ENCODE measurements around the gene TSPAN14. TPM values are rescaled to one million over a fixed set of nuclear protein-coding genes. Genes with fewer than 3 reads are reported as not detected.

The TSPAN14 gene
- total RNA-seq, 2 experiments from 2014 or later: 167 to 168 TPM

DNA sequence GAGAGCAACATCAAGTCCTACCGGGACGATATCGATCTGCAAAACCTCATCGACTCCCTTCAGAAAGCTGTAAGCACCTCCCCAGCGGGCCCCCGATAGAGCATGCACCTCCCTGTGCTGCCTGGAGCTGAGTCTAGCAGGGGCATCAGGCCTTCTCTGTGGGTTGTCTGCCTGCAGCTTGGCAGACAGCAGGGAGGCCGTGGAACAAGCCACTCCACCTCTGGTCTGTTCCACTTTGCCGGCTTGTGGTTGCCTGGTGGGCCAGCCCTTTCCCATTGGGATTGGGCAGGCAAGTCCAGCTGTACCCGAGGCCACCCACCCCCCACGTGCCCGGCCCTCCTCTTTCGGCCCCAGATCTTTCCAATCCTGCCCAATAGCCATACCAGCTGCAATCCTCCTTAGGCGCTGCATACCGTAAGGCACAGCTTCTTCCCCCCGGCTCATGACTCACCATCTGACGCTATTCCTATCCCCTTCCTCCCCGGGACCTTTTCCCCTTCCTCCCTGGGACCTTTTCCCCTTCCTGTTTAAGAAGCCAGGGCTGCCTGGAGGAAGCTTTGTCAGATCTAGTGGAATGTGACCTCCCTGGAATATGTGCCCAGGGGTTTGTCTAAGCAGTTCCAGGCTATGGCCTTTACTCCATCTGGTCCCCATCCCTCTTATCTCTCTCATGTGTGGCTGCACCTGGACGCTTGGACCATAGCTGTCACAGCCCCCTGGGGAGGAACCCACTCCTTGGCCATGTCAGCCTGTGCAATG, 55.5 kb downstream of the TSPAN14 start:
- no peaks in the 10 kb centered on the region for H3K9me3 Mint-ChIP-seq
- TF ChIP-seq, protein P1, sequence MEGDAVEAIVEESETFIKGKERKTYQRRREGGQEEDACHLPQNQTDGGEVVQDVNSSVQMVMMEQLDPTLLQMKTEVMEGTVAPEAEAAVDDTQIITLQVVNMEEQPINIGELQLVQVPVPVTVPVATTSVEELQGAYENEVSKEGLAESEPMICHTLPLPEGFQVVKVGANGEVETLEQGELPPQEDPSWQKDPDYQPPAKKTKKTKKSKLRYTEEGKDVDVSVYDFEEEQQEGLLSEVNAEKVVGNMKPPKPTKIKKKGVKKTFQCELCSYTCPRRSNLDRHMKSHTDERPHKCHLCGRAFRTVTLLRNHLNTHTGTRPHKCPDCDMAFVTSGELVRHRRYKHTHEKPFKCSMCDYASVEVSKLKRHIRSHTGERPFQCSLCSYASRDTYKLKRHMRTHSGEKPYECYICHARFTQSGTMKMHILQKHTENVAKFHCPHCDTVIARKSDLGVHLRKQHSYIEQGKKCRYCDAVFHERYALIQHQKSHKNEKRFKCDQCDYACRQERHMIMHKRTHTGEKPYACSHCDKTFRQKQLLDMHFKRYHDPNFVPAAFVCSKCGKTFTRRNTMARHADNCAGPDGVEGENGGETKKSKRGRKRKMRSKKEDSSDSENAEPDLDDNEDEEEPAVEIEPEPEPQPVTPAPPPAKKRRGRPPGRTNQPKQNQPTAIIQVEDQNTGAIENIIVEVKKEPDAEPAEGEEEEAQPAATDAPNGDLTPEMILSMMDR (IDR thresholded peaks at IDR 0.05): no peak
- H3K27ac ChIP-seq (ENCODE audit: low read depth in 1 of 2, low read length in 2 of 2): no peak overlapping the region
- no peak for ATAC-seq (ENCODE audit: poor library complexity)
- H3K27ac Mint-ChIP-seq: peak overlapping the region; percentile 2
- H3K36me3 ChIP-seq (ENCODE audit: insufficient read depth, low read length): peaks cover 94% of the 10 kb centered on the region
- no peaks in the 10 kb centered on the region for H3K27me3 Mint-ChIP-seq
- no peaks in the 10 kb centered on the region for H3K27me3 ChIP-seq (ENCODE audit: control insufficient read depth in 1 of 2, insufficient read depth in 2 of 2, low read length in 2 of 2)
- H3K4me1 ChIP-seq (ENCODE audit: insufficient read depth, low read length): peaks cover 42% of the 10 kb centered on the region
- H3K36me3 Mint-ChIP-seq (ENCODE audit: low read depth): peaks cover 96% of the 10 kb centered on the region
- no peak overlapping the region for H3K4me3 Mint-ChIP-seq
- peaks cover 41% of the 10 kb centered on the region for H3K4me1 Mint-ChIP-seq (ENCODE audit: low read depth)
- no peaks in the 10 kb centered on the region for H3K9me3 ChIP-seq (ENCODE audit: control insufficient read depth in 1 of 2, insufficient read depth in 1 of 2, low read length in 2 of 2)
- no peak for DNase-seq
- POLR2A ChIA-PET: interaction anchor here (2.0 to 2.7 kb wide), 3 partner anchors 10 to 65 kb away, joined by 7 to 10 read pairs (median 10); no protein-coding TSS in a partner anchor
- CTCF ChIA-PET: interaction anchor here (1.4 kb wide), 1 partner anchor 50 kb away, joined by 3 read pairs; no protein-coding TSS in a partner anchor
- intact Hi-C loops (cut with DNase I, micrococcal nuclease): no loop called here
- no peak overlapping the region for H3K4me3 ChIP-seq (ENCODE audit: low read length)

DNA sequence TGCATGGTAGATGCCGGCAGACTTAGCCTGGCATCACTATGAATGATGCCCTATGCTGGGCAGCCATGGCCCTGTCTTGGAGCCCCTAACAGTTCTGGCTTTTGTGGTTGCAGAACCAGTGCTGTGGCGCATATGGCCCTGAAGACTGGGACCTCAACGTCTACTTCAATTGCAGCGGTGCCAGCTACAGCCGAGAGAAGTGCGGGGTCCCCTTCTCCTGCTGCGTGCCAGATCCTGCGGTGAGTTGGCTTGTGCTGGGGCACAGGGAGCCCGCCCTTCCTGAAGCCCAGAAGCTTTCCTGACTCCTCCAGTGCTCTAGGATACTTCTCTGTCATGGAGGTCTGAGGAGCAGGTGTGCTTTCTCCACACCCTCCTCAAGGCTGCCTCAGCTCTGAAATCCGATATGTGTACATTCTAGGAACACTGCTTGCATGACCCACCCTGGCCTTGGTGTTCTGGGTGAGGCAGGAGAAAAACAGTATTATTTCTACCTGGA, 58.0 kb downstream of the TSPAN14 start:
- Mint-ChIP-seq H3K36me3 (ENCODE audit: low read depth) (peaks cover 98% of the 10 kb centered on the region), H3K27ac (peak overlapping the region; percentile 77), H3K4me1 (ENCODE audit: low read depth) (peaks cover 23% of the 10 kb centered on the region), H3K4me3 (no peak overlapping the region), H3K27me3 (no peaks in the 10 kb centered on the region), H3K9me3 (no peaks in the 10 kb centered on the region)
- ChIA-PET CTCF (interaction anchor here (1.7 kb wide), 2 partner anchors 67 to 134 kb away, joined by 5 to 16 read pairs; no protein-coding TSS in a partner anchor), POLR2A (interaction anchor here (0.8 to 2.1 kb wide), 6 partner anchors 15 to 104 kb away, joined by 3 to 11 read pairs (median 5); partner anchors contain the start of gene PRXL2A)
- Histone ChIP-seq H3K4me1 (ENCODE audit: insufficient read depth, low read length) (peaks cover 27% of the 10 kb centered on the region), H3K9me3 (ENCODE audit: control insufficient read depth in 1 of 2, insufficient read depth in 1 of 2, low read length in 2 of 2) (no peaks in the 10 kb centered on the region), H3K36me3 (ENCODE audit: insufficient read depth, low read length) (peaks cover 96% of the 10 kb centered on the region), H3K4me3 (ENCODE audit: low read length) (no peak overlapping the region), H3K27me3 (ENCODE audit: control insufficient read depth in 1 of 2, insufficient read depth in 2 of 2, low read length in 2 of 2) (no peaks in the 10 kb centered on the region), H3K27ac (ENCODE audit: low read depth in 1 of 2, low read length in 2 of 2) (peak overlapping the region in 1 of 2 donors; percentile 36)
- no peak for ATAC-seq (ENCODE audit: poor library complexity)
- no peak for DNase-seq
- TF ChIP-seq, protein P1 (IDR thresholded peaks at IDR 0.05): no peak
- intact Hi-C loops (cut with DNase I, micrococcal nuclease): no loop called here

DNA sequence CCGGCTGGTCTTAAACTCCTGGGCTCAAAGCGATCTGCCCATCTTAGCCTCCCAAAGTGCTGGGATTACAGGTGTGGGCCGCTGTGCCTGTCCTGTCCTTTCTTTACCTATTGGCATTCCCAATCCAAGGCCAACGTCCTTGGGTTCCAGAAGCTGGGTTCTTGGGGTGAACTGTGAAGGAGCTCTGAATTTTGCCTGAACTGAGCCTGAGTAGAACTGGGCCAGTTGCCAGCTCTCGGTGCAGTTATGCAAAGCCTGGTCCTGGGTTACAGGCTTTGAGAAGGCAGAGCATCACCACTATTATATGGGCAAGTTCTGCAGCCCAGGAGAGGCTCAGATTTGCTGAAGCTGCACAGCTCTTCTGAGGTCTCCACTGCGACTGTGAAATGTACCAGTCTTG, 59.0 kb downstream of the TSPAN14 start:
- POLR2A ChIA-PET: interaction anchor here (1.4 kb wide), 1 partner anchor 14 kb away, joined by 5 read pairs; no protein-coding TSS in a partner anchor
- ATAC-seq (ENCODE audit: poor library complexity): no peak

More for the DNA sequence above, 59.0 kb downstream of the TSPAN14 start:
- Histone ChIP-seq H3K27ac (ENCODE audit: low read depth in 1 of 2, low read length in 2 of 2) (peak overlapping the region in 1 of 2 donors; percentile 1), H3K4me3 (ENCODE audit: low read length) (no peak overlapping the region), H3K9me3 (ENCODE audit: control insufficient read depth in 1 of 2, insufficient read depth in 1 of 2, low read length in 2 of 2) (no peaks in the 10 kb centered on the region), H3K4me1 (ENCODE audit: insufficient read depth, low read length) (peaks cover 29% of the 10 kb centered on the region), H3K27me3 (ENCODE audit: control insufficient read depth in 1 of 2, insufficient read depth in 2 of 2, low read length in 2 of 2) (no peaks in the 10 kb centered on the region), H3K36me3 (ENCODE audit: insufficient read depth, low read length) (peaks cover 98% of the 10 kb centered on the region)
- Mint-ChIP-seq H3K4me1 (ENCODE audit: low read depth) (peaks cover 18% of the 10 kb centered on the region), H3K27ac (peak overlapping the region; percentile 77), H3K36me3 (ENCODE audit: low read depth) (peaks cover 100% of the 10 kb centered on the region), H3K9me3 (no peaks in the 10 kb centered on the region), H3K4me3 (no peak overlapping the region), H3K27me3 (no peaks in the 10 kb centered on the region)
- TF ChIP-seq, protein P1 (IDR thresholded peaks at IDR 0.05): no peak
- CTCF ChIA-PET: interaction anchor here (1.9 kb wide), 1 partner anchor 7 kb away, joined by 7 read pairs; no protein-coding TSS in a partner anchor
- no peak for DNase-seq
- intact Hi-C loops (cut with DNase I, micrococcal nuclease): no loop called here
